BE2C (cell line): ENCODE data around the gene IFI44. TPM values are rescaled to one million over a fixed set of nuclear protein-coding genes. Genes with fewer than 3 reads are reported as not detected.
A peak's percentile ranks its signal among the peaks of the same experiment; 100 is the strongest.

Source experiments
- DNase-seq: peaks from one replicate; pipeline ENCODE4 v3.0.0-alpha.2; 2020
- H3K27me3 ChIP-seq: fragments of 250-450 bp; sonication (Bioruptor Pico); 2 replicates; pipeline ENCODE4 v1.5.1; 2020; ENCODE audit warnings: mild to moderate bottlenecking
- H3K36me3 ChIP-seq: fragments of 250-450 bp; sonication (Bioruptor Pico); 2 replicates; pipeline ENCODE4 v1.5.1; 2020; ENCODE audit warnings: mild to moderate bottlenecking
- H3K4me1 ChIP-seq: fragments of 250-450 bp; sonication (Bioruptor Pico); 2 replicates; pipeline ENCODE4 v1.5.1; 2020
- H3K4me3 ChIP-seq: 2 replicates; pipeline ENCODE4 v1.5.1; 2011; ENCODE audit warnings: low read depth, low read length
- H3K9me3 ChIP-seq: fragments of 250-450 bp; sonication (Bioruptor Pico); 2 replicates; pipeline ENCODE4 v1.5.1; 2020
- polyA plus RNA-seq: library from polyadenylated mRNA; unstranded; fragments of >200 nt; gene quantifications from one replicate; pipeline ENCODE4 v1.2.1, GENCODE V29; 2012; ENCODE audit warnings: low read depth, missing spikeins; ENCODE audit not compliant: insufficient read length, insufficient read depth
- TF ChIP-seq, protein P1 (sequence below): IDR thresholded peaks from 2 replicates; pipeline ENCODE4 v1.5.1; 2012; ENCODE audit warnings: mild to moderate bottlenecking, low read depth, low read length

IFI44 gene
- polyA plus RNA-seq = not detected

- no peak for DNase-seq
- H3K36me3 ChIP-seq = no peaks in the 10 kb centered on the region
- no peaks in the 10 kb centered on the region for H3K27me3 ChIP-seq
- TF ChIP-seq, protein P1, sequence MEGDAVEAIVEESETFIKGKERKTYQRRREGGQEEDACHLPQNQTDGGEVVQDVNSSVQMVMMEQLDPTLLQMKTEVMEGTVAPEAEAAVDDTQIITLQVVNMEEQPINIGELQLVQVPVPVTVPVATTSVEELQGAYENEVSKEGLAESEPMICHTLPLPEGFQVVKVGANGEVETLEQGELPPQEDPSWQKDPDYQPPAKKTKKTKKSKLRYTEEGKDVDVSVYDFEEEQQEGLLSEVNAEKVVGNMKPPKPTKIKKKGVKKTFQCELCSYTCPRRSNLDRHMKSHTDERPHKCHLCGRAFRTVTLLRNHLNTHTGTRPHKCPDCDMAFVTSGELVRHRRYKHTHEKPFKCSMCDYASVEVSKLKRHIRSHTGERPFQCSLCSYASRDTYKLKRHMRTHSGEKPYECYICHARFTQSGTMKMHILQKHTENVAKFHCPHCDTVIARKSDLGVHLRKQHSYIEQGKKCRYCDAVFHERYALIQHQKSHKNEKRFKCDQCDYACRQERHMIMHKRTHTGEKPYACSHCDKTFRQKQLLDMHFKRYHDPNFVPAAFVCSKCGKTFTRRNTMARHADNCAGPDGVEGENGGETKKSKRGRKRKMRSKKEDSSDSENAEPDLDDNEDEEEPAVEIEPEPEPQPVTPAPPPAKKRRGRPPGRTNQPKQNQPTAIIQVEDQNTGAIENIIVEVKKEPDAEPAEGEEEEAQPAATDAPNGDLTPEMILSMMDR = no peak
- H3K4me1 ChIP-seq = no peaks in the 10 kb centered on the region
- no peak within 1 kb of the TSS for H3K4me3 ChIP-seq
- H3K9me3 ChIP-seq = no peaks in the 10 kb centered on the region
These were observed at the start of gene IFI44 for GRCh38 chr1:78649628-78650027. Gene IFI44 (plus strand): TSS chr1:78649831. CDS start chr1:78650196, 365 bp downstream.

GRCh38 chr1:78601068-78601467 is 48.6 kb upstream of the IFI44 start:
- DNase-seq = no peak
- H3K9me3 ChIP-seq = no peaks in the 10 kb centered on the region
- H3K4me3 ChIP-seq = no peak overlapping the region
- H3K27me3 ChIP-seq = no peaks in the 10 kb centered on the region
- no peaks in the 10 kb centered on the region for H3K4me1 ChIP-seq
- H3K36me3 ChIP-seq = no peaks in the 10 kb centered on the region
- TF ChIP-seq, protein P1 = no peak

DNA sequence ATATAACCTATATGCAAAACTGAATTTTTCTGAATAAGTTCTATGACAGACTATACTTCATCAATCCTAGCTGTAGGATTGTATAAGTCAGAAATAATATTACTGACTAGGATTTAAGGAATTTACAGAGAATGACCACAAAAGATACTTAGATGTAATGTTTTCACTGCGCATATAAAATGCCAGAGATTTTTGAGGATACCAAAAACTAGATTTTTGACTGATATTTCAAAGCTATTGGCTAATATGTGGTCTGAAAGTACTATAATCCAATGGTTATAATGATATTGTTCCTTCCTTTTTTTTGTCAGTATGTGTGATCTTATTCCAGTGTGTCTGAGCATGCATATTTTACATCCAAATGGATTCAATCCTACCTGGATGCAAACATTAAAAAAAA is 46.4 kb upstream of the IFI44 start:
- Histone ChIP-seq H3K9me3 (no peaks in the 10 kb centered on the region), H3K27me3 (no peaks in the 10 kb centered on the region), H3K4me3 (no peak overlapping the region), H3K36me3 (no peaks in the 10 kb centered on the region), H3K4me1 (no peaks in the 10 kb centered on the region)
- TF ChIP-seq, protein P1 = no peak
- DNase-seq = no peak

DNA sequence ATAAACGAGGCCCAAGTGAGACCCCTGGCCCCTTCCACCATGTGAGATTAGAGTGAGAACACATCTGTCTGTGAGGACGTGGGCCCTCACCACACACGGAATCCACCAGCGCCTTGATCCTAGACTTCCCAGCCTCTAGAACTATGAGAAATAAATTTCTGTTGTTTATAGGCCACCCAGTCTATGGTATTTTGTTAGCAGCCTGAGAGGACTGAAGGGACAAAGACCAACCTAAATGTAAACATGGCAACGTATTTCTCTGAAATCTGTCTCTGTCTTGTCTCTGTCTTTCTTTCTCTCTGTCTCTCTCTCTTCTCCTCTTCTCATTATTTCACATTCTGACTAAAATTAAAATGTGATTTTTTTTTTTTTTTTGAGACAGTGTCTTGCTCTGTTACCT is 45.0 kb upstream of the IFI44 start:
- no peaks in the 10 kb centered on the region for H3K4me1 ChIP-seq
- no peak overlapping the region for H3K4me3 ChIP-seq
- no peaks in the 10 kb centered on the region for H3K9me3 ChIP-seq
- H3K36me3 ChIP-seq = no peaks in the 10 kb centered on the region
- no peaks in the 10 kb centered on the region for H3K27me3 ChIP-seq
- no peak for DNase-seq
- TF ChIP-seq, protein P1 = no peak

GRCh38 chr1:78606274-78606673 is 43.4 kb upstream of the IFI44 start:
- no peaks in the 10 kb centered on the region for H3K4me1 ChIP-seq

GRCh38 chr1:78607334-78607927 is 42.2 kb upstream of the IFI44 start:
- TF ChIP-seq, protein P1 = peak; percentile 34; the same call in 1 of the 2 replicates
- Histone ChIP-seq H3K27me3 (no peaks in the 10 kb centered on the region), H3K4me3 (no peak overlapping the region), H3K9me3 (no peaks in the 10 kb centered on the region), H3K4me1 (no peaks in the 10 kb centered on the region), H3K36me3 (no peaks in the 10 kb centered on the region)
- no peak for DNase-seq

More at GRCh38 chr1:78606274-78606673, 43.4 kb upstream of the IFI44 start:
- H3K36me3 ChIP-seq = no peaks in the 10 kb centered on the region
- H3K9me3 ChIP-seq = no peaks in the 10 kb centered on the region
- H3K27me3 ChIP-seq = no peaks in the 10 kb centered on the region
- TF ChIP-seq, protein P1 = no peak
- no peak overlapping the region for H3K4me3 ChIP-seq
- no peak for DNase-seq
